Stomach (tissue), 9 donors: ENCODE data around the gene MAB21L2. TPM values are rescaled to one million over a fixed set of nuclear protein-coding genes. Genes with fewer than 3 reads are reported as not detected.

Source experiments
- DNase-seq, 2 donors: peaks; one replicate each; pipeline versions ENCODE4 v3.0.0 to v3.0.0-alpha.2; 2013 to 2019
- H3K27ac ChIP-seq, 5 donors: fragments of 200-600 bp in 4 of 5; sonication (generic) in 4 of 5; one replicate each; pipeline ENCODE4 v1.5.1; 2013 to 2019; ENCODE audit warnings: mild to moderate bottlenecking in 1 of 5, moderate library complexity in 1 of 5
- H3K27me3 ChIP-seq, 3 donors: fragments of 200-600 bp; sonication (generic); one replicate each; pipeline ENCODE4 v1.5.1; 2017 to 2019; ENCODE audit warnings: mixed run types in 1 of 3
- H3K36me3 ChIP-seq, 4 donors: fragments of 200-600 bp; sonication (generic); 1 replicate in 3 of 4; 2 replicates in 1 of 4; pipeline ENCODE4 v1.5.1; 2016 to 2019
- H3K4me1 ChIP-seq, 4 donors: fragments of 200-600 bp; sonication (generic); one replicate each; pipeline ENCODE4 v1.5.1; 2016 to 2019
- H3K4me3 ChIP-seq, 4 donors: fragments of 200-600 bp; sonication (generic) in 3 of 4; one replicate each; pipeline ENCODE4 v1.5.1; 2016 to 2019; ENCODE audit warnings: mild to moderate bottlenecking in 1 of 4
- H3K9me3 ChIP-seq, 4 donors: fragments of 200-600 bp; sonication (generic); one replicate each; pipeline ENCODE4 v1.5.1; 2016 to 2019
- CTCF ChIP-seq, 7 experiments: fragments of 450-650 bp in 4 of 7; fragments of 200-600 bp in 3 of 7; sonication (generic) in 3 of 7; IDR thresholded peaks; one replicate each; pipeline ENCODE4 v1.5.1; 2016 to 2019; ENCODE audit warnings: antibody characterized with exemption in 7 of 7, control low read depth in 2 of 7, mild to moderate bottlenecking in 1 of 7
- EP300 ChIP-seq: sonication (generic); formaldehyde crosslinking; IDR thresholded peaks from one replicate; pipeline ENCODE4 v1.6.1; 2017; ENCODE audit warnings: antibody characterized with exemption
- POLR2A ChIP-seq, 4 donors: fragments of 450-650 bp; IDR thresholded peaks; one replicate each; pipeline ENCODE4 v1.6.1; 2016; ENCODE audit warnings: antibody characterized with exemption in 4 of 4, control low read depth in 2 of 4, mild to moderate bottlenecking in 1 of 4, moderate library complexity in 1 of 4
- POLR2AphosphoS5 ChIP-seq, 3 donors: sonication (generic); formaldehyde crosslinking; IDR thresholded peaks; one replicate each; pipeline ENCODE4 v1.6.1; 2016; ENCODE audit warnings: antibody characterized with exemption in 3 of 3
- WGBS, 5 donors: extraction: QIAGEN DNeasy Blood & Tissue Kit in 3 of 5; methylation state at CpG; one replicate each; pipeline versions ENCODE4 v1.1.5 to v1.1.7; 2013 to 2018; 5-methylcytosine and 5-hydroxymethylcytosine counted together
- intact Hi-C: fragments of 100-400 bp; cut with DNase I; formaldehyde crosslinking; loops from one replicate; pipeline ENCODE4 v1.15.1; 2023; ENCODE audit warnings: low total_unique reads
- polyA plus RNA-seq, 3 donors: library from polyadenylated mRNA; stranded (reverse); fragments of 200-250 nt; gene quantifications; one replicate each; pipeline ENCODE4 v1.2.3, GENCODE V29; 2013
- total RNA-seq, 5 donors: library from RNA; depleted of rRNA; stranded (reverse); fragments of >200 nt; gene quantifications; one replicate each; pipeline versions ENCODE4 v1.1.0 to v1.2.3, GENCODE V29; 2014 to 2016
- donor health status: healthy with polysubstance abuse.
- donor health status: Bipolar disorder and iron deficiency.
- donor health status: healthy.

MAB21L2 gene
- total and polyA plus RNA-seq, 8 donors = 0.08 to 95.9 (median 1.1) TPM; not detected in 4

- Histone ChIP-seq H3K4me3 (no peak overlapping the region), H3K27ac (no peak overlapping the region), H3K9me3 (no peaks in the 10 kb centered on the region), H3K36me3 (no peaks in the 10 kb centered on the region), H3K27me3 (no peaks in the 10 kb centered on the region), H3K4me1 (no peaks in the 10 kb centered on the region)
- no peak for DNase-seq
- intact Hi-C loops = no loop called here
- TF ChIP-seq POLR2A (IDR thresholded peaks at IDR 0.05) (no peak), CTCF (IDR thresholded peaks at IDR 0.05) (no peak), POLR2AphosphoS5 (IDR thresholded peaks at IDR 0.05) (no peak), EP300 (no peak)
Observed at GRCh38 chr4:150540536-150540935, 41.4 kb upstream of the MAB21L2 start.

DNA sequence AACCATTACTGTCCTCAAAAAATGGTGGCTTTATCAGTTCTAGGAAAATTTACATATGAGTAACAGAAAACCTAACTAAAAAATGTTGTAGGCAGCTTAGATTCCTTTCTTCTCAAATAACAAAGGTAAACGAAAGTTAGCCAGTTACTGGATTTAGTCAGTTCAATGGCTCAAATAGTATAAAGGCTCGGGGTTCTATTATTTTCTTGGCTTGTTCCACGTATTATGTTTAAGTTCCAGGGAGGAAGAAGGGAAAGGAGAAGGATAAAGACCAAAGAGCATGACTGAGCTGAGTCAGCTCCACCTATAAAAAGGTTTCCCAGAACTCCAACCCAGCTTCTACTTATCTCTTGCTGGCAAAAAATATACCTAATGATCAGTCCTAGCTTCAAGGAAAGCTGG lies 41.0 kb upstream of the MAB21L2 start:
- Histone ChIP-seq H3K9me3 (no peaks in the 10 kb centered on the region), H3K4me3 (no peak overlapping the region), H3K27ac (no peak overlapping the region), H3K36me3 (no peaks in the 10 kb centered on the region), H3K4me1 (no peaks in the 10 kb centered on the region), H3K27me3 (no peaks in the 10 kb centered on the region)
- no peak for DNase-seq
- TF ChIP-seq EP300 (no peak), CTCF (IDR thresholded peaks at IDR 0.05) (no peak), POLR2AphosphoS5 (IDR thresholded peaks at IDR 0.05) (no peak), POLR2A (IDR thresholded peaks at IDR 0.05) (no peak)
- 57 to 72% (median 63%) methylated on average over 3 of the region's 3 CpGs for WGBS, 5 donors
- intact Hi-C loops = no loop called here

DNA sequence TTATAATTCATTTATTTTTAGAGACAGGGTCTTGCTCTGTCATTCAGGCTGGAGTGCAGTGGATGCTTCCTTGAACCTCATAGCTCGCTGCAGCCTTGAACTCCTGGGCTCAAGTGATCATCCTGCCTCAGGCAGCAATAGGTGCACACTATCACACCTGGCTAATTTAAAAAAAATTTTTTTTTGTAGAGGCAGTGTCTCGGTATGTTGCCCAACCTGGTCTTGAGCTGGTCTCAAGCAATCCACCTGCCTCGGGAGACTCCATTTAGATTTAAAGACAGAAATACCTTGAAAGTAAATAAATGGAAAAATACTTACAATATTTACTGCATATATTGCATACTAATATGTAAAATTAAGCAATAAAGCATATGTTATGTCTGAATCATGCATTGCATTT lies 40.3 kb upstream of the MAB21L2 start:
- DNase-seq = no peak
- Histone ChIP-seq H3K9me3 (no peaks in the 10 kb centered on the region), H3K36me3 (no peaks in the 10 kb centered on the region), H3K27me3 (no peaks in the 10 kb centered on the region), H3K4me1 (no peaks in the 10 kb centered on the region), H3K4me3 (no peak overlapping the region), H3K27ac (no peak overlapping the region)
- TF ChIP-seq POLR2A (IDR thresholded peaks at IDR 0.05) = no peak
- TF ChIP-seq CTCF (IDR thresholded peaks at IDR 0.05) = no peak
- no peak for TF ChIP-seq POLR2AphosphoS5 (IDR thresholded peaks at IDR 0.05)
- intact Hi-C loops = no loop called here
- 92 to 97% (median 96%) methylated on average over 3 of the region's 3 CpGs for WGBS, 5 donors

GRCh38 chr4:150543042-150543441 lies 38.9 kb upstream of the MAB21L2 start:
- Histone ChIP-seq H3K27ac (no peak overlapping the region), H3K9me3 (no peaks in the 10 kb centered on the region), H3K4me1 (no peaks in the 10 kb centered on the region), H3K27me3 (no peaks in the 10 kb centered on the region), H3K4me3 (no peak overlapping the region), H3K36me3 (no peaks in the 10 kb centered on the region)
- no peak for TF ChIP-seq POLR2AphosphoS5 (IDR thresholded peaks at IDR 0.05)
- no peak for TF ChIP-seq EP300
- TF ChIP-seq POLR2A (IDR thresholded peaks at IDR 0.05) = no peak
- no peak for TF ChIP-seq CTCF (IDR thresholded peaks at IDR 0.05)
- intact Hi-C loops = no loop called here
- DNase-seq = no peak
- 17 to 52% (median 34%) methylated on average over 1 of the region's 1 CpG for WGBS, 5 donors

- TF ChIP-seq CTCF (IDR thresholded peaks at IDR 0.05) (no peak), EP300 (no peak), POLR2AphosphoS5 (IDR thresholded peaks at IDR 0.05) (no peak), POLR2A (IDR thresholded peaks at IDR 0.05) (no peak)
- intact Hi-C loops = no loop called here
- WGBS, 5 donors = 92 to 100% (median 96%) methylated on average over 2 of the region's 2 CpGs
- no peak overlapping the region for H3K27ac ChIP-seq
- H3K36me3 ChIP-seq = no peaks in the 10 kb centered on the region
- no peaks in the 10 kb centered on the region for H3K27me3 ChIP-seq
- no peak overlapping the region for H3K4me3 ChIP-seq
- DNase-seq = no peak
- no peaks in the 10 kb centered on the region for H3K9me3 ChIP-seq
- H3K4me1 ChIP-seq = no peaks in the 10 kb centered on the region
Observed at GRCh38 chr4:150546286-150546685, 35.7 kb upstream of the MAB21L2 start.
